H1 (cell line): ENCODE data around the gene CEACAM21. TPM values are rescaled to one million over a fixed set of nuclear protein-coding genes. Genes with fewer than 3 reads are reported as not detected.

ENCODE experiments used
- HDAC6 ChIP-seq: IDR thresholded peaks from one replicate; pipeline ENCODE4 v1.7.1; 2012; ENCODE audit warnings: low read depth, mild to moderate bottlenecking, inconsistent platforms, low read length, moderate library complexity
- RNF2 ChIP-seq: fragments of 200-900, 300-1000 bp; sonication (generic); IDR thresholded peaks from 2 replicates; pipeline ENCODE4 v1.7.1; 2016; ENCODE audit warnings: borderline replicate concordance, low read depth, mild to moderate bottlenecking, antibody characterized with exemption, low read length; ENCODE audit not compliant: poor library complexity, severe bottlenecking; ENCODE audit errors: missing control alignments
- polyA plus RNA-seq, 7 experiments: library from polyadenylated mRNA; depleted of rRNA in 3 of 7; stranded (reverse) in 5 of 7; unstranded in 2 of 7; fragments of >200 nt in 5 of 7; fragments of 200-250 nt in 2 of 7; gene quantifications; 1 replicate in 5 of 7; 2 replicates in 1 of 7; 4 replicates in 1 of 7; pipeline versions ENCODE4 v1.2.1 to v1.2.3, GENCODE V29; 2011 to 2013; ENCODE audit warnings: missing spikeins in 2 of 7, mixed read lengths in 2 of 7
- total RNA-seq: library from RNA; stranded (reverse); fragmentation: NEBNext Ultra II Directional; extraction: Animal tissue kit (Norgen Biotek cat#: 25700); gene quantifications from 2 replicates; pipeline ENCODE4 v1.2.1, GENCODE V29; 2021
- TF ChIP-seq, protein P1 (sequence below): IDR thresholded peaks from 2 replicates; pipeline ENCODE4 v1.6.1; 2012; ENCODE audit warnings: inconsistent platforms

Gene CEACAM21
- total and polyA plus RNA-seq, 2 of the 8 experiments (the other 6 are each of a cell fraction or from before 2014, with no cell fraction given), result not detected

DNA sequence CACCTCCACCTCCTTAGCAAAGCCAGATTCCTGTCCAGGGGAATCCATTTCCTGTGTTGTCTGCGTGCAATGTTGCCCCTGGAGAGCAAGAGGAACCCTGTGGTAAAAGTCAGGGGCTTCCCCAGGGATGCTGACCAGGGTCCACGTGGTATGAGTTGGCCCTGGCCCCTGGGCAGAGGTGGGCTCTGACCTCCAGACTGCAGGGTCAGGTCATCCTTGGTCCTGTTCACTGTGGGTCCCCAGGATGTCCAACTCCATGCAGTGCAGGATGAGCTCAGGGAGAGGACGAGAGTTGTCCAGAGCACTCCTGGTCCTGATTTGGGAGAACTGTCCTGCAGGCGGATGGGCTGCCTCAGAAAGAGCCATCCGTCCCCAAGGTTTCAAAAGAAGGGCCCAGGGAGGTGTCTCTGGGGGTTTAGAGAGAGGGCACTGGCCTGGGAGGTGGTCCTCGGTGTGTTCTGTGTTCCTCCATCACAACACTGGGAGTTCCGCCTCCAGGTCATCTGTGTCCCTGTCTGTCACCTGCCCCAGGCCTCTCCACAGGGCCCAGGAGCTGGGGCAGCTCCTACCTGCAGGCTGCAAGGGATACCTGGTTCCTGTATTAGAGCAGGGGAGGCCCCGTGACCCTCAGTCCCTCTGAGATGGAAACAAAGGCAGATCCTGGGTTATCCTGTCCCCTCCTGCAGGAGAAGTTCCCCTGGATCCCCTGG lies 52.2 kb downstream of the CEACAM21 start (continued):
- TF ChIP-seq, protein P1, sequence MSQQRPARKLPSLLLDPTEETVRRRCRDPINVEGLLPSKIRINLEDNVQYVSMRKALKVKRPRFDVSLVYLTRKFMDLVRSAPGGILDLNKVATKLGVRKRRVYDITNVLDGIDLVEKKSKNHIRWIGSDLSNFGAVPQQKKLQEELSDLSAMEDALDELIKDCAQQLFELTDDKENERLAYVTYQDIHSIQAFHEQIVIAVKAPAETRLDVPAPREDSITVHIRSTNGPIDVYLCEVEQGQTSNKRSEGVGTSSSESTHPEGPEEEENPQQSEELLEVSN, result no peak
- no peak for TF ChIP-seq HDAC6
- TF ChIP-seq RNF2, result no peak

Other genes with a start within 250 kb of the CEACAM21 start
- gene TGFB1, start 222.2 kb upstream of the CEACAM21 start, total RNA-seq, result 10.6 and 12.2 TPM in 2 replicates
- 1.7 and 6.5 TPM in 2 replicates for gene TGFB1, start 222.2 kb upstream of the CEACAM21 start, polyA plus RNA-seq (2011; rRNA removed)
- gene B9D2, start 212.0 kb upstream of the CEACAM21 start, total RNA-seq, result 4.9 and 5.0 TPM in 2 replicates
- 6.3 and 9.0 TPM in 2 replicates for gene B9D2, start 212.0 kb upstream of the CEACAM21 start, polyA plus RNA-seq (2011; rRNA removed)
- gene TMEM91, start 199.6 kb upstream of the CEACAM21 start, total RNA-seq, result 4.2 and 5.3 TPM in 2 replicates
- 7.4 and 12.9 TPM in 2 replicates for gene TMEM91, start 199.6 kb upstream of the CEACAM21 start, polyA plus RNA-seq (2011; rRNA removed)
- 56.2 and 66.0 TPM in 2 replicates for gene EXOSC5, start 178.8 kb upstream of the CEACAM21 start, total RNA-seq
- gene EXOSC5, start 178.8 kb upstream of the CEACAM21 start, polyA plus RNA-seq (2011; rRNA removed), result 92.8 and 125 TPM in 2 replicates
- gene BCKDHA, start 178.3 kb upstream of the CEACAM21 start, total RNA-seq, result 14.2 and 15.2 TPM in 2 replicates
- gene BCKDHA, start 178.3 kb upstream of the CEACAM21 start, polyA plus RNA-seq (2011; rRNA removed), result 69.6 and 103 TPM in 2 replicates
- gene B3GNT8, start 148.8 kb upstream of the CEACAM21 start, total RNA-seq, result 0.86 and 1.6 TPM in 2 replicates
- gene B3GNT8, start 148.8 kb upstream of the CEACAM21 start, polyA plus RNA-seq (2011; rRNA removed), result 0.55 and 0.67 TPM in 2 replicates
- 86.8 and 92.2 TPM in 2 replicates for gene DMAC2, start 136.3 kb upstream of the CEACAM21 start, total RNA-seq
- gene DMAC2, start 136.3 kb upstream of the CEACAM21 start, polyA plus RNA-seq (2011; rRNA removed), result 170 and 190 TPM in 2 replicates
- gene ERICH4, start 133.0 kb upstream of the CEACAM21 start, total RNA-seq, result not detected in 2 replicates
- not detected in 2 replicates for gene ERICH4, start 133.0 kb upstream of the CEACAM21 start, polyA plus RNA-seq (2011; rRNA removed)
- gene CEACAM4, start 50.9 kb downstream of the CEACAM21 start, total RNA-seq, result not detected in 2 replicates
- gene CEACAM4, start 50.9 kb downstream of the CEACAM21 start, polyA plus RNA-seq (2011; rRNA removed), result not detected in 2 replicates
- not detected in 2 replicates for gene CEACAM7, start 112.1 kb downstream of the CEACAM21 start, total RNA-seq
- gene CEACAM7, start 112.1 kb downstream of the CEACAM21 start, polyA plus RNA-seq (2011; rRNA removed), result not detected in 2 replicates
- gene CEACAM5, start 132.5 kb downstream of the CEACAM21 start, total RNA-seq, result not detected in 2 replicates
- gene CEACAM5, start 132.5 kb downstream of the CEACAM21 start, polyA plus RNA-seq (2011; rRNA removed), result not detected in 2 replicates
- gene CEACAM6, start 179.4 kb downstream of the CEACAM21 start, total RNA-seq, result not detected in 2 replicates
- gene CEACAM6, start 179.4 kb downstream of the CEACAM21 start, polyA plus RNA-seq (2011; rRNA removed), result not detected in 2 replicates
- gene CEACAM3, start 220.4 kb downstream of the CEACAM21 start, total RNA-seq, result not detected in 2 replicates
- gene CEACAM3, start 220.4 kb downstream of the CEACAM21 start, polyA plus RNA-seq (2011; rRNA removed), result not detected in 2 replicates